HT-29 (cell line): Measurements from ENCODE around the gene LRP2BP. TPM values are rescaled to one million over a fixed set of nuclear protein-coding genes. Genes with fewer than 3 reads are reported as not detected.

Source experiments
- DNase-seq: peaks from one replicate; pipeline ENCODE4 v3.0.0-alpha.2; 2015; ENCODE audit warnings: low spot score
- total RNA-seq: library from RNA; depleted of rRNA; stranded (reverse); fragments of >200 nt; shearing (Covaris generic); gene quantifications from 2 replicates; pipeline ENCODE4 v1.2.3, GENCODE V29; 2014; rRNA removed

LRP2BP gene
- total RNA-seq: 0.13 and 0.61 TPM in 2 replicates

GRCh38 chr4:185395238-185395955 lies at the start of gene LRP2BP:
Gene LRP2BP (minus strand): TSS chr4:185395924. CDS start chr4:185378186, 17,738 bp downstream.
- peak; percentile 69 for DNase-seq

GRCh38 chr4:185445209-185445608 lies 49.5 kb upstream of the LRP2BP start:
- DNase-seq: no peak

GRCh38 chr4:185441479-185441878 lies 45.8 kb upstream of the LRP2BP start:
- no peak for DNase-seq

GRCh38 chr4:185437809-185438208 lies 42.1 kb upstream of the LRP2BP start:
- DNase-seq: no peak

GRCh38 chr4:185435466-185435865 lies 39.7 kb upstream of the LRP2BP start:
- DNase-seq: no peak

- DNase-seq: no peak
Measured at GRCh38 chr4:185429660-185430059, 33.9 kb upstream of the LRP2BP start.

GRCh38 chr4:185426960-185427688 lies 31.4 kb upstream of the LRP2BP start:
- no peak for DNase-seq

- DNase-seq: peak; percentile 84
Measured at GRCh38 chr4:185425647-185426352, 30.1 kb upstream of the LRP2BP start, which contains the start of gene UFSP2. Gene UFSP2 (minus strand): TSS chr4:185425964. CDS start chr4:185425868, 96 bp downstream.

GRCh38 chr4:185424905-185425646 lies 29.4 kb upstream of the LRP2BP start:
- peak; percentile 34 for DNase-seq

GRCh38 chr4:185421366-185422124 lies 25.8 kb upstream of the LRP2BP start:
- no peak for DNase-seq

- no peak for DNase-seq
Measured at GRCh38 chr4:185416955-185417354, 21.2 kb upstream of the LRP2BP start.

GRCh38 chr4:185412412-185412811 lies 16.7 kb upstream of the LRP2BP start:
- no peak for DNase-seq

- no peak for DNase-seq
Measured at GRCh38 chr4:185411849-185412248, 16.1 kb upstream of the LRP2BP start.

- DNase-seq: no peak
Measured at GRCh38 chr4:185408432-185408831, 12.7 kb upstream of the LRP2BP start.

GRCh38 chr4:185405296-185405999 lies 9.7 kb upstream of the LRP2BP start:
- DNase-seq: no peak

GRCh38 chr4:185404031-185404430 lies 8.3 kb upstream of the LRP2BP start:
- no peak for DNase-seq

GRCh38 chr4:185399466-185399865 lies 3.7 kb upstream of the LRP2BP start:
- no peak for DNase-seq

- no peak for DNase-seq
Measured at GRCh38 chr4:185398618-185399017, 2.9 kb upstream of the LRP2BP start.

- peak; percentile 59 for DNase-seq
Measured at GRCh38 chr4:185396724-185397385, 1.1 kb upstream of the LRP2BP start, which contains the start of gene ANKRD37. Gene ANKRD37 (plus strand): TSS chr4:185396841. CDS start chr4:185396924, 83 bp downstream.
